CD4-positive, alpha-beta T cell (primary cell): ENCODE results near the gene SOWAHD. TPM values are rescaled to one million over a fixed set of nuclear protein-coding genes. Genes with fewer than 3 reads are reported as not detected.

Experiments used
- ATAC-seq: fragments of 200-7000 bp; cut with Tn5 transposase; one replicate; pipeline ENCODE4 v1.10.0; 2022; ENCODE audit warnings: mild to moderate bottlenecking; ENCODE audit not compliant: poor library complexity
- CTCF ChIA-PET: fragments of 350-600 bp; sonication (Branson Sonifier 250); formaldehyde crosslinking; loops from one replicate; lab custom pipeline; 2021; ENCODE audit warnings: antibody characterized with exemption, inconsistent platforms; lab: Charles Lee
- POLR2A ChIA-PET: fragments of 350-600 bp; sonication (Branson Sonifier 250); formaldehyde crosslinking; loops from one replicate; lab custom pipeline; 2021; ENCODE audit warnings: antibody characterized with exemption, inconsistent platforms; lab: Charles Lee
- DNase-seq, 14 experiments: peaks; one replicate each; pipeline ENCODE4 v3.0.0-alpha.2; 2013 to 2020; ENCODE audit warnings: mixed read lengths in 2 of 14
- H3K27ac ChIP-seq, 2 donors: one replicate each; pipeline versions ENCODE4 v1.5.1 to v1.7.0; 2013; ENCODE audit warnings: low read length in 2 of 2, low read depth in 1 of 2, mild to moderate bottlenecking in 1 of 2
- H3K27me3 ChIP-seq, 2 experiments: 1 replicate in 1 of 2; 2 replicates in 1 of 2; pipeline versions ENCODE4 v1.6.1 to v1.7.0; 2013; ENCODE audit warnings: low read length in 2 of 2, control low read depth in 1 of 2, mild to moderate bottlenecking in 1 of 2, moderate library complexity in 1 of 2; ENCODE audit not compliant: insufficient read depth in 2 of 2, control insufficient read depth in 1 of 2
- H3K36me3 ChIP-seq: one replicate; pipeline ENCODE4 v1.6.1; 2013; ENCODE audit warnings: low read length, control low read depth; ENCODE audit not compliant: insufficient read depth
- H3K4me1 ChIP-seq: one replicate; pipeline ENCODE4 v1.6.1; 2013; ENCODE audit warnings: low read length, control low read depth; ENCODE audit not compliant: insufficient read depth
- H3K4me3 ChIP-seq: one replicate; pipeline ENCODE4 v1.5.1; 2013; ENCODE audit warnings: mild to moderate bottlenecking, low read length, moderate library complexity
- H3K9me3 ChIP-seq, 2 experiments: 1 replicate in 1 of 2; 2 replicates in 1 of 2; pipeline versions ENCODE4 v1.6.1 to v1.7.0; 2013; ENCODE audit warnings: low read length in 2 of 2, mild to moderate bottlenecking in 2 of 2, control low read depth in 1 of 2, moderate library complexity in 1 of 2; ENCODE audit not compliant: control insufficient read depth in 1 of 2, insufficient read depth in 1 of 2
- H3K27ac Mint-ChIP-seq: one replicate; pipeline ENCODE4 v1.8.0; 2020; ENCODE audit warnings: mixed read lengths
- H3K27me3 Mint-ChIP-seq: one replicate; pipeline ENCODE4 v1.8.0; 2021; ENCODE audit warnings: mixed read lengths
- H3K36me3 Mint-ChIP-seq: one replicate; pipeline ENCODE4 v1.8.0; 2021; ENCODE audit warnings: low read depth, mixed read lengths
- H3K4me1 Mint-ChIP-seq: one replicate; pipeline ENCODE4 v1.8.0; 2021; ENCODE audit warnings: low read depth, mixed read lengths
- H3K4me3 Mint-ChIP-seq: one replicate; pipeline ENCODE4 v1.8.0; 2020; ENCODE audit warnings: mild to moderate bottlenecking, mixed read lengths
- H3K9me3 Mint-ChIP-seq: one replicate; pipeline ENCODE4 v1.8.0; 2020; ENCODE audit warnings: mixed read lengths
- intact Hi-C, 2 experiments: fragments of 100-400 bp; cut with DNase I in 1 of 2; cut with micrococcal nuclease in 1 of 2; formaldehyde crosslinking; loops; one replicate each; pipeline versions ENCODE4 v1.15.1 to v1.9.0; 2023 to 2025; cut with DNase I, micrococcal nuclease
- total RNA-seq, 174 experiments: library from RNA in 2 of 174; stranded (reverse) in 2 of 174; gene quantifications; one replicate each; pipeline ENCODE4 v1.2.3 and lab custom pipeline; 2021 to 2026
- TF ChIP-seq, protein P1 (sequence below): fragments of 200-600 bp; IDR thresholded peaks from one replicate; pipeline ENCODE4 v1.8.0; 2022; ENCODE audit warnings: antibody characterized with exemption, mild to moderate bottlenecking

Gene SOWAHD
- total RNA-seq, 2 experiments from 2014 or later: 0.25 to 0.44 TPM

DNA sequence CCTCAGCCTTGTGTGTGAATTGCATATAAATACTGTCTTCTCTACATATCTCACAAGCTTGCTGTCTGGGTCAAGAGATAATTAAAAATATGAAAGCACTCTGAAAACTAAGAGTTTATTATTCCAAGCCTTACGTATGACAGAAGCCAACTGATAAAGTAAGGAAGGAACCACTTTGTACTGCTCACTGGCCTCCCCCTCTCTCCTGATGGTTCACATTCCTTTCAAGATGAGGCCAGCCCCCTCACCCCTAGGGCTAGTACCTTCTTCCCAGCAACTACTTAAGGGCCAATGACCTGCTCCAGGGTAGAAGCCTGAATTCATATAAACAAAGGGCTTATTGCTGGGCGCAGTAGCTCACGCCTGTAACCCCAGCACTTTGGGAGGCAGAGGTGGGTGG, 5.4 kb upstream of the SOWAHD start:
- no peaks in the 10 kb centered on the region for H3K27me3 Mint-ChIP-seq
- peak overlapping the region; percentile 97 for H3K27ac Mint-ChIP-seq
- Histone ChIP-seq H3K36me3 (no peaks in the 10 kb centered on the region), H3K9me3 (no peaks in the 10 kb centered on the region), H3K27me3 (no peaks in the 10 kb centered on the region), H3K4me1 (peaks cover 50% of the 10 kb centered on the region), H3K27ac (no peak overlapping the region), H3K4me3 (no peak overlapping the region)
- intact Hi-C loops: loop anchor here in 1 of 2 experiments (10.0 kb wide), 1 partner anchor 148 kb away; the partner anchor contains the start of gene NKRF
- no peaks in the 10 kb centered on the region for H3K9me3 Mint-ChIP-seq
- H3K36me3 Mint-ChIP-seq: no peaks in the 10 kb centered on the region
- POLR2A ChIA-PET: interaction anchor here (1.3 to 7.9 kb wide), 4 partner anchors 26 to 179 kb away, joined by 5 to 90 read pairs (median 42); partner anchors contain the start of genes RPL39, SEPTIN6 and UBE2A
- ATAC-seq (no peak), DNase-seq (no peak)
- H3K4me3 Mint-ChIP-seq: no peak overlapping the region
- TF ChIP-seq, protein P1, sequence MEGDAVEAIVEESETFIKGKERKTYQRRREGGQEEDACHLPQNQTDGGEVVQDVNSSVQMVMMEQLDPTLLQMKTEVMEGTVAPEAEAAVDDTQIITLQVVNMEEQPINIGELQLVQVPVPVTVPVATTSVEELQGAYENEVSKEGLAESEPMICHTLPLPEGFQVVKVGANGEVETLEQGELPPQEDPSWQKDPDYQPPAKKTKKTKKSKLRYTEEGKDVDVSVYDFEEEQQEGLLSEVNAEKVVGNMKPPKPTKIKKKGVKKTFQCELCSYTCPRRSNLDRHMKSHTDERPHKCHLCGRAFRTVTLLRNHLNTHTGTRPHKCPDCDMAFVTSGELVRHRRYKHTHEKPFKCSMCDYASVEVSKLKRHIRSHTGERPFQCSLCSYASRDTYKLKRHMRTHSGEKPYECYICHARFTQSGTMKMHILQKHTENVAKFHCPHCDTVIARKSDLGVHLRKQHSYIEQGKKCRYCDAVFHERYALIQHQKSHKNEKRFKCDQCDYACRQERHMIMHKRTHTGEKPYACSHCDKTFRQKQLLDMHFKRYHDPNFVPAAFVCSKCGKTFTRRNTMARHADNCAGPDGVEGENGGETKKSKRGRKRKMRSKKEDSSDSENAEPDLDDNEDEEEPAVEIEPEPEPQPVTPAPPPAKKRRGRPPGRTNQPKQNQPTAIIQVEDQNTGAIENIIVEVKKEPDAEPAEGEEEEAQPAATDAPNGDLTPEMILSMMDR: no peak
- H3K4me1 Mint-ChIP-seq: peaks cover 44% of the 10 kb centered on the region
- CTCF ChIA-PET: interaction anchor here (1.1 to 1.6 kb wide), 3 partner anchors 8 to 191 kb away, joined by 4 read pairs; no protein-coding TSS in a partner anchor

DNA sequence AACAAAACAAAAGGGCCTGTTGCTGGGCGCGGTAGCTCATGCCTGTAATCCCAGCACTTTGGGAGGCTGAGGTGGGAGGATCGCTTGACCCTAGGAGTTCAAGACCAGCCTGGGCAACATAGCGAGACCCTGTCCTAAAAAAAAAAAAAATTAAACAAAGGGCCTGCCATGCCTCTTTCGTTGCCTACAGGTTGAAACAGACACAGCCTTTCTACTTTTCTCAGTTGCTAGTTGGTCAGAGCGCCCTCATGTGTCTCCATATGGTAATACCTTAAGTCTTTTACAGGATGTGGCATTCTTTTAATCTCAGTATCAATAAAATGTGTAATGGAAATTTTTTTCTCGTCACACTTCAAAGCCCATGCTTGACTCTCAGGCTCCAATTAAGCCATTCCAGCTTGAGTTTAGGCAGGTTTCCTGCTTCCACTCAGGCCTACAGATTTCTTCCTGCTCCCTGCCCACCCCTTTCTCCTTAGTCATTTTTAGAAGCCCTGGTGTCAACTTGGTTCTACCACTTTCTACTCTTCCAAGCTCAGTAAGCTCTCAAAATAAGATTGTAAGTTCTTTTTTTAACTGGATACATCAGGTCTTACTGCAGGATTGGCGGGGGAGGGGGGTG, 4.6 kb upstream of the SOWAHD start:
- TF ChIP-seq, protein P1: peak; percentile 40
- no peaks in the 10 kb centered on the region for H3K27me3 Mint-ChIP-seq
- CTCF ChIA-PET: interaction anchor here (0.7 to 1.6 kb wide), 11 partner anchors 9 to 191 kb away, joined by 3 to 5 read pairs (median 4); partner anchors contain the start of gene NKRF
- H3K4me3 Mint-ChIP-seq: peak overlapping the region; percentile 91
- H3K9me3 ChIP-seq: no peaks in the 10 kb centered on the region
- no peaks in the 10 kb centered on the region for H3K36me3 Mint-ChIP-seq
- peak in 11 of 14 experiments; percentile 14 to 89 (median 48) for DNase-seq
- intact Hi-C loops: loop anchor here in 1 of 2 experiments (10.0 kb wide), 1 partner anchor 149 kb away; the partner anchor contains the start of gene NKRF
- no peaks in the 10 kb centered on the region for H3K27me3 ChIP-seq
- H3K4me1 Mint-ChIP-seq: peaks cover 44% of the 10 kb centered on the region
- no peaks in the 10 kb centered on the region for H3K36me3 ChIP-seq
- no peak overlapping the region for H3K4me3 ChIP-seq
- peaks cover 52% of the 10 kb centered on the region for H3K4me1 ChIP-seq
- peak; percentile 65 for ATAC-seq
- POLR2A ChIA-PET: interaction anchor here (0.8 to 7.9 kb wide), 7 partner anchors 12 to 180 kb away, joined by 3 to 90 read pairs (median 5); partner anchors contain the start of genes RPL39, SEPTIN6 and UBE2A
- H3K27ac Mint-ChIP-seq: peak overlapping the region; percentile 97
- peak overlapping the region in 1 of 2 donors; percentile 48 for H3K27ac ChIP-seq
- no peaks in the 10 kb centered on the region for H3K9me3 Mint-ChIP-seq

DNA sequence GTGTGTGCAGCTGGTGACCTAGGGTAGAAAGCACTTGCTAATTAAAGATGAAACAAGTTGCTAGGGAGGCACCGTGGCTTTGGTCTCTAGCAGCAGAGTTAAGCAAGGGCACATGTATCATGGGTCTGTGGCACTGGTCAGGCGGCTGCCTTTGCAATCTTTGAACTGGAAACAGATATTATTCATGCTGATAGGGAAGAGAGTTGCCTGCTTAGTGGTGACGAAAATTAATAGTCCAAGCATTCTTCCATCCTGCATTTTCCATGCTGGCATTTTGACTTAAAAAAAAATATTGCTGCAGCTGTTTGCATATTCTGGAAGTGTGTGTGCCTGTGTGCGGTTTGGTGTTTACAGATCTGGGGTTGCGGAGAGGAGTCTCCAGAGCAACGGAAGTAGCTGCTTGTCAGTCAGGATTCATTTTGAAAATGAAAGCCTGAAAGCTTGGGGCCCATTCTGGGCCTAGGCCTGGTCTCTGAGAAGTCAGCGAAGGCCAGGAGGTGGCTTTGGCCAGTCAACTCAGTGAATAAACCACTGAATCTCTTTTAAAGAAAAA, 2.3 kb upstream of the SOWAHD start:
- CTCF ChIA-PET: interaction anchor here (0.9 to 1.3 kb wide), 2 partner anchors 57 to 146 kb away, joined by 3 read pairs; no protein-coding TSS in a partner anchor
- H3K27me3 Mint-ChIP-seq: no peaks in the 10 kb centered on the region
- POLR2A ChIA-PET: interaction anchor here (0.5 to 7.9 kb wide), 12 partner anchors 27 to 287 kb away, joined by 3 to 90 read pairs (median 5); partner anchors contain the start of genes NDUFA1, NKRF, RNF113A and RPL39
- peak overlapping the region; percentile 76 to 78 for H3K27ac ChIP-seq
- H3K27me3 ChIP-seq: no peaks in the 10 kb centered on the region
- TF ChIP-seq, protein P1: no peak
- H3K4me3 ChIP-seq: peak overlapping the region; percentile 7
- intact Hi-C loops: loop anchor here in 1 of 2 experiments (2.0 to 10.0 kb wide), 2 partner anchors 63 to 151 kb away; partner anchors contain the start of genes NKRF and SEPTIN6
- DNase-seq (peak in 11 of 14 experiments; percentile 6 to 86 (median 35)), ATAC-seq (peak; percentile 64)
- peaks cover 66% of the 10 kb centered on the region for H3K4me1 ChIP-seq
- H3K36me3 Mint-ChIP-seq: no peaks in the 10 kb centered on the region
- peak overlapping the region; percentile 92 for H3K4me3 Mint-ChIP-seq
- H3K4me1 Mint-ChIP-seq: peaks cover 50% of the 10 kb centered on the region
- peak overlapping the region; percentile 97 for H3K27ac Mint-ChIP-seq
- H3K9me3 Mint-ChIP-seq: no peaks in the 10 kb centered on the region
- no peaks in the 10 kb centered on the region for H3K36me3 ChIP-seq
- no peaks in the 10 kb centered on the region for H3K9me3 ChIP-seq
